GM06990 (cell line): ENCODE results near the gene LDB2.

Experiments used
- DNase-seq: peaks from one replicate; pipeline ENCODE4 v3.0.0-alpha.2; 2011; ENCODE audit not compliant: insufficient read length; ENCODE audit errors: extremely low read depth
- H3K27me3 ChIP-seq: replicated peaks from 2 replicates; pipeline ENCODE4 v1.6.0; 2011; ENCODE audit warnings: low read length; ENCODE audit not compliant: control insufficient read depth, insufficient read depth
- H3K36me3 ChIP-seq: 2 replicates; pipeline ENCODE4 v1.5.1; 2011; ENCODE audit warnings: low read length; ENCODE audit not compliant: control insufficient read depth, insufficient read depth
- H3K4me3 ChIP-seq: replicated peaks from 2 replicates; pipeline ENCODE4 v1.5.1; 2011; ENCODE audit warnings: low read depth, mild to moderate bottlenecking, control low read depth, low read length
- TF ChIP-seq, protein P1 (sequence below): IDR thresholded peaks from 2 replicates; pipeline ENCODE4 v1.5.1; 2011; ENCODE audit warnings: low read length, control low read depth, mild to moderate bottlenecking, inconsistent platforms; ENCODE audit not compliant: insufficient read depth, poor library complexity, severe bottlenecking

Gene LDB2

DNA sequence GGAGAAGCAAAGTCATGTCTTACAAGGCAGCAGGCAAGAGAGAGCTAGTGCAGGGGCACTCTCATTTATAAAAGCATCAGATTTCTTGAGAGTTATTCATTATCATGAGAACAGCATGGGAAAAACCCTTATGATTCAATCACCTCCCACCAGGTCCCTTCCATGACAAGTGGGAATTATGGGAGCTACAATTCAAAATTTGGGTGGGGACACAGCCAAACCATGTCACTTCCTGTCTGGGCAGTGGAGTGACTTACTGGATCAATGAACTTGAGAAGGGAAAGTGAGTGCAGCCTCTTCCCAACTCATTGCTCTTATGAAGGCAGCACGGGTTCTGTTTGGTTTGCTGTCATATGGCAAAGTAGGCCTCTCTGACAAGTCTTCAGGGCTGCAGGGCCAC, 410.4 kb downstream of the LDB2 start:
- no peaks in the 10 kb centered on the region for H3K27me3 ChIP-seq

DNA sequence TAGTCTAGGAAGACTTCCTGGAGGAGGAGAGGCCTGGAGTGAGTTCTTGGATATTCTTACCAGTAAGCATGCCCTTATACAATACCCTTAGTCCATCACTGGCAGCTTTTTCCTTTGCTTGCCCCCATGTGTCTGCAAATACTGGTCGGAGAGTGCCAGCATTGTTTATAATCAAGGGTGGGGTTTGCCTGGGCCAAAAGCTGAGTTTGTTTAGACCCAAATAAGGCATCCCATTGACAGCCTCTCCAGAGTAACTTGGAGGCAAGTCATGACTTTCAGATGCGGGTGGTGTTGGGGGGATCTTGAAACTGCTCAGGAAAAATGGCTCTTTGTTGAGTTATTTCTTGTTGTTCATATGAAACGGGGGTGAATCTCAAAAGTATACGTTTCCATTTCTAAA, 413.7 kb downstream of the LDB2 start:
- Histone ChIP-seq H3K27me3 (no peaks in the 10 kb centered on the region), H3K4me3 (no peak overlapping the region), H3K36me3 (no peaks in the 10 kb centered on the region)
- DNase-seq: no peak
- TF ChIP-seq, protein P1, sequence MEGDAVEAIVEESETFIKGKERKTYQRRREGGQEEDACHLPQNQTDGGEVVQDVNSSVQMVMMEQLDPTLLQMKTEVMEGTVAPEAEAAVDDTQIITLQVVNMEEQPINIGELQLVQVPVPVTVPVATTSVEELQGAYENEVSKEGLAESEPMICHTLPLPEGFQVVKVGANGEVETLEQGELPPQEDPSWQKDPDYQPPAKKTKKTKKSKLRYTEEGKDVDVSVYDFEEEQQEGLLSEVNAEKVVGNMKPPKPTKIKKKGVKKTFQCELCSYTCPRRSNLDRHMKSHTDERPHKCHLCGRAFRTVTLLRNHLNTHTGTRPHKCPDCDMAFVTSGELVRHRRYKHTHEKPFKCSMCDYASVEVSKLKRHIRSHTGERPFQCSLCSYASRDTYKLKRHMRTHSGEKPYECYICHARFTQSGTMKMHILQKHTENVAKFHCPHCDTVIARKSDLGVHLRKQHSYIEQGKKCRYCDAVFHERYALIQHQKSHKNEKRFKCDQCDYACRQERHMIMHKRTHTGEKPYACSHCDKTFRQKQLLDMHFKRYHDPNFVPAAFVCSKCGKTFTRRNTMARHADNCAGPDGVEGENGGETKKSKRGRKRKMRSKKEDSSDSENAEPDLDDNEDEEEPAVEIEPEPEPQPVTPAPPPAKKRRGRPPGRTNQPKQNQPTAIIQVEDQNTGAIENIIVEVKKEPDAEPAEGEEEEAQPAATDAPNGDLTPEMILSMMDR: no peak

More for the DNA sequence above, 410.4 kb downstream of the LDB2 start:
- no peak overlapping the region for H3K4me3 ChIP-seq
- TF ChIP-seq, protein P1: no peak
- DNase-seq: no peak
- no peaks in the 10 kb centered on the region for H3K36me3 ChIP-seq

DNA sequence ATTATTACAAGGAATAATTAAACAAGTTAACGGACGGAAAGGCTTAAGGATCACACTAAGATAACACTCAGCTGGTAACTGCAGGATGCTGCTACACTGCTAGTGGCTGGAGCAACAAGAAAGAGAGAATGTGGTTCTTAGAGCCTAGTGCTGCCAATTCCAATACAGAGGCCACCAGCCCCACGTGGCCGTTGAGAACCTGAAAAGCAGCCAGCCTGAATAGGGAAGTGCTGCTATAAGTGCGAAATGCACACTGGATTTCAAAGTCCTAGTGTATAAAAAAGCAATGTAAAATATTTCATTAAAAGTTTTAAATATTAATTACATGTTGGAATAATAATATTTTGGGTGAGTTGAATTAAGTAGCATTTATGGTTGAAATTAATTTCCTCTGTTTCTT, 414.9 kb downstream of the LDB2 start:
- DNase-seq: no peak
- Histone ChIP-seq H3K27me3 (no peaks in the 10 kb centered on the region), H3K4me3 (no peak overlapping the region), H3K36me3 (no peaks in the 10 kb centered on the region)
- TF ChIP-seq, protein P1: no peak

DNA sequence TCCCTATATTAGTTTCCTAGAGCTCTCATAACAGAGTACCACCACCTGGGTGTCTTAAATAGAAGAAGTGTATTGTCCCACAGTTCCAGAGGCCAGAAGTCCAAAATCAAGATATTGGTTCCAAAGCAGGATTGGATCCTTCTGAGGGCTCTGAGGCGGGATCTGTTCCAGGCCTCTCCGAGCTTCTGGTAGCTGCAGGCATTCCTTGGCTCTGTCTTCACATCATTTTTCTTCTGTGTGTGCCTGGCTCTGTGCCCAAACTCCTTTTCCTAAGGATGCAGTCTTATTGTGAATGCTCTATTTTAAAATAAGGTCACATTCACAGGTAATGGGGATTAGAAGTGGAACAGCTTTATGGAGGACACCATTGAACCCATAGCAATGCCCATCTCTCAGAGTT, 418.4 kb downstream of the LDB2 start:
- no peak overlapping the region for H3K4me3 ChIP-seq
- H3K27me3 ChIP-seq: no peaks in the 10 kb centered on the region
- DNase-seq: no peak
- H3K36me3 ChIP-seq: no peaks in the 10 kb centered on the region
- TF ChIP-seq, protein P1: no peak

DNA sequence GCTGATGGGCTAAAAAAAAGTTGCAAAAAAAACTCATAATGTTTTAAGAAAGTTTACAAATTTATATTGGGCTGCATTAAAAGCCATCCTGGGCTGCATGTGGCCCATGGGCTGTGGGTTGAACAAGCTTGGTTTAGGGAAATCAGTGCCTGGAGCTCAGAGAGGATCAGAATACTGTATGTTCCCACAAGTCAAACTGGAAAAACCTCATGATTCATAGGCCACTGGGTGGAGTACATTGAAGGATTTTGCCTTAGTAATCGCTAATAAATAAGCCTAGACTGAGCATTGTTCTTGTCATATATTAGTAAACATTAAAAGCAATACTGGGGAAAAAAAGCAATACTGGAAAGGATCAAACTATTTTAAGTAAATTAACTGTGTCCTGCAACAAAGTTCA, 425.9 kb downstream of the LDB2 start:
- H3K4me3 ChIP-seq: no peak overlapping the region
- TF ChIP-seq, protein P1: no peak
- H3K27me3 ChIP-seq: no peaks in the 10 kb centered on the region
- DNase-seq: no peak
- H3K36me3 ChIP-seq: no peaks in the 10 kb centered on the region

DNA sequence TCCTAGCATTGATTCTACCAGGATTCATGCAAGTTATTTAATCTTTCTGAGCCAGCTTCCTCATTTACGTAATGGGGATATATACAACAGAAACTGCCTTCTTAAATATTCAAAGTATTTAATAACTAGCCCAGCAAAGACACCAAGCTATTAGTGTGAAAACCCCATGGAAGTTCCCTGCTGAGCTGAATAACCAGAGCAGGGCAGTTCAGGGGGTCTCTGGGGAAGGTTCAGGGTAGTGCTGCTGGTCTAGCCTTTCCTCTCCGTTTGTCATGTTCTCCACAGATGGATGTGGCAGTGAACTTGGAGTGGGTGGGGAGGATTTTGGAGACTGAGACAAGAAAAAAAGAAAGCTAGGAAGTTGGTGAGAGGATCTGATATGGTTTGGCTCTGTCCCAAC, 431.4 kb downstream of the LDB2 start:
- H3K36me3 ChIP-seq: no peaks in the 10 kb centered on the region
- H3K4me3 ChIP-seq: no peak overlapping the region
- no peaks in the 10 kb centered on the region for H3K27me3 ChIP-seq
- TF ChIP-seq, protein P1: no peak
- no peak for DNase-seq
